Glutamatergic neuron (in vitro differentiated cells): ENCODE measurements around the gene SLC29A3. TPM values are rescaled to one million over a fixed set of nuclear protein-coding genes. Genes with fewer than 3 reads are reported as not detected.

ENCODE experiments used
- DNase-seq: peaks from one replicate; pipeline ENCODE4 v3.0.0; 2022
- H3K27ac Mint-ChIP-seq: one replicate; pipeline ENCODE4 v1.8.0; 2020; ENCODE audit warnings: mild to moderate bottlenecking, mixed read lengths, inconsistent platforms; ENCODE audit not compliant: unreplicated experiment
- H3K27me3 Mint-ChIP-seq: one replicate; pipeline ENCODE4 v1.8.0; 2020; ENCODE audit warnings: mild to moderate bottlenecking, moderate library complexity, mixed read lengths, inconsistent platforms; ENCODE audit not compliant: unreplicated experiment
- H3K36me3 Mint-ChIP-seq: one replicate; pipeline ENCODE4 v1.8.0; 2020; ENCODE audit warnings: mild to moderate bottlenecking, mixed read lengths, inconsistent platforms; ENCODE audit not compliant: unreplicated experiment
- H3K4me1 Mint-ChIP-seq: one replicate; pipeline ENCODE4 v1.8.0; 2020; ENCODE audit warnings: mild to moderate bottlenecking, low read depth, mixed read lengths, inconsistent platforms; ENCODE audit not compliant: unreplicated experiment
- H3K4me3 Mint-ChIP-seq: one replicate; pipeline ENCODE4 v1.8.0; 2020; ENCODE audit warnings: mild to moderate bottlenecking, mixed read lengths, inconsistent platforms; ENCODE audit not compliant: unreplicated experiment
- H3K9me3 Mint-ChIP-seq: one replicate; pipeline ENCODE4 v1.8.0; 2020; ENCODE audit warnings: mild to moderate bottlenecking, moderate library complexity, mixed read lengths, inconsistent platforms; ENCODE audit not compliant: unreplicated experiment
- total RNA-seq: library from RNA; stranded (reverse); fragmentation: NEBNext Ultra II Directional; extraction: Animal tissue kit (Norgen Biotek cat#: 25700); gene quantifications from one replicate; pipeline ENCODE4 v1.2.1, GENCODE V29; 2021; ENCODE audit not compliant: unreplicated experiment
- TF ChIP-seq, protein P1 (sequence below): fragments of 200-600 bp; sonication (generic); IDR thresholded peaks from one replicate; pipeline ENCODE4 v1.5.0; 2021; ENCODE audit not compliant: partially characterized antibody, unreplicated experiment

Gene SLC29A3
- total RNA-seq, 1 donor from 2014 or later: 7.8 TPM

DNA sequence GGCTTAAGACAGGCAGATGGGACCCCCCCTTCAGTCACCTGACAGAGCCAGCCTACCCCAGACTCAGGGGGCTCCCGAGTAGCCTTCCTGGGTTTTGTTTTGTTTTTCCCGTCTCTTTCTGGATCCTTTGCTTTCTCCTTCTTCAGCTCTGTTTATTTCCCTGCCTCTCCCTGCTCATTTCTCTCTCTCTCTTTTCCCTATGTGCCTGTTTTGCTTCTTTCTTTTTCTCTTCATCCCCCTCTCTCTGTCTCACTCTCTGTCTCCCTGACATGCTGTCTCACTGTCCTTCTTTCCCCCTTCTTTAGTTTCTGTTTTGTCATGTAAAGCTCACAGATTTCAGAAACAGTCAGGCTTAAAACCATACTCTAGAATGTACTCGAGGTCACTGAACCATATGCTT lies 38.2 kb upstream of the SLC29A3 start:
- H3K9me3 Mint-ChIP-seq: peaks cover 6% of the 10 kb centered on the region
- H3K27ac Mint-ChIP-seq: no peak overlapping the region
- peaks cover 14% of the 10 kb centered on the region for H3K27me3 Mint-ChIP-seq
- TF ChIP-seq, protein P1, sequence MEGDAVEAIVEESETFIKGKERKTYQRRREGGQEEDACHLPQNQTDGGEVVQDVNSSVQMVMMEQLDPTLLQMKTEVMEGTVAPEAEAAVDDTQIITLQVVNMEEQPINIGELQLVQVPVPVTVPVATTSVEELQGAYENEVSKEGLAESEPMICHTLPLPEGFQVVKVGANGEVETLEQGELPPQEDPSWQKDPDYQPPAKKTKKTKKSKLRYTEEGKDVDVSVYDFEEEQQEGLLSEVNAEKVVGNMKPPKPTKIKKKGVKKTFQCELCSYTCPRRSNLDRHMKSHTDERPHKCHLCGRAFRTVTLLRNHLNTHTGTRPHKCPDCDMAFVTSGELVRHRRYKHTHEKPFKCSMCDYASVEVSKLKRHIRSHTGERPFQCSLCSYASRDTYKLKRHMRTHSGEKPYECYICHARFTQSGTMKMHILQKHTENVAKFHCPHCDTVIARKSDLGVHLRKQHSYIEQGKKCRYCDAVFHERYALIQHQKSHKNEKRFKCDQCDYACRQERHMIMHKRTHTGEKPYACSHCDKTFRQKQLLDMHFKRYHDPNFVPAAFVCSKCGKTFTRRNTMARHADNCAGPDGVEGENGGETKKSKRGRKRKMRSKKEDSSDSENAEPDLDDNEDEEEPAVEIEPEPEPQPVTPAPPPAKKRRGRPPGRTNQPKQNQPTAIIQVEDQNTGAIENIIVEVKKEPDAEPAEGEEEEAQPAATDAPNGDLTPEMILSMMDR: no peak
- no peaks in the 10 kb centered on the region for H3K36me3 Mint-ChIP-seq
- H3K4me3 Mint-ChIP-seq: no peak overlapping the region
- no peak for DNase-seq
- peaks cover 10% of the 10 kb centered on the region for H3K4me1 Mint-ChIP-seq

DNA sequence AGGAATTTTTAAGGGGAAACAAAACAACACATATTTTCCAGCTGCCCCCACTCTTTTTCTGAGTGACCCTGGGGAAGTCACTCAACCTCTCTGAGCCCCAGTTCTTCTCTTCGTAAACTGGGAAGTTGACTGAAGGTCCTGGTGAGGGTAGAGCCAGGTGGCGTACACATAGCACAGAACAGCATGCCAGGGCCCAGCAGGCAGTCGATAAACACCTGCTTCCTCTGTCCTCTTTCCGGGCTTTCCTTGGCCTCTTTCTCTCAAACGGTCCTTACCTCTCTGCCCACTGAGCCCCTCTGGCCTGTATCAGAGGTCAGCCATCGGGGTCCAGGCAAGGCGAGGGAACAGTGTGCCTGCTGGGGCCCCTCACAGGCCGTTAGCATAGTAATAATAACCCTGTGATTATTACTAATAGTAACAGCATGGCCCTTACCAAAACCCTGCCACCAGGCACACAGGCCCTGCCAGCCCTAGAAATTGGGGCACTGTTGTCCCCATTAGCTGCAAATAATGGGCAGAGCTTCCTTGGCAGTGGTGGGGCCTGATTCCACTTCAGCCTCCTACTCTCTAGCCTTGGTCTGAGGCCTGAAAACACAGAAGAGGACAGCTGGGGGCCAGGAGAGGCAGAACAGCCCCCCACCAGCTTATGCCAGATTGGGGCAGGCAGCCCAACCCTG lies 37.3 kb upstream of the SLC29A3 start:
- TF ChIP-seq, protein P1: no peak
- Mint-ChIP-seq H3K9me3 (peaks cover 7% of the 10 kb centered on the region), H3K4me1 (peaks cover 10% of the 10 kb centered on the region), H3K36me3 (no peaks in the 10 kb centered on the region), H3K27ac (no peak overlapping the region), H3K4me3 (no peak overlapping the region), H3K27me3 (peaks cover 14% of the 10 kb centered on the region)
- no peak for DNase-seq

DNA sequence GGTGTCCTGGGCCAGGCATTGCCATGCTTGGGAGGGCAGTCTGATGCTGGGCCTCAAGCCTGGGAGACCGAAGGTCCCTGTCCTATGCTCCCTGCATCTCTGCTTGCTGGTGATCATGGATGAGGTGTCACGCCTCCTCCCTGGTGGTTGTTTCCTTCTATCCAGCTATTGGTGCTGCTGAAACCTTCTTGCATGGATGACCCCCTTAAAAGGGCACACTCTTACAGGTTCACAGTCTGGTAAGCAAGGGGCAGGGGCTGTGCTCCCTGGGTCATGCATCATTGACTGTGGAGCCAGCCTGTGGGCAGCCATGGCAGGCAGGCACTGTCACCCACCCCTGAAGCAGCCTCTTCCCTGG lies 36.8 kb upstream of the SLC29A3 start:
- H3K27ac Mint-ChIP-seq: no peak overlapping the region
- DNase-seq: no peak
- H3K4me1 Mint-ChIP-seq: peaks cover 10% of the 10 kb centered on the region
- H3K36me3 Mint-ChIP-seq: no peaks in the 10 kb centered on the region
- peaks cover 7% of the 10 kb centered on the region for H3K9me3 Mint-ChIP-seq
- no peak overlapping the region for H3K4me3 Mint-ChIP-seq
- H3K27me3 Mint-ChIP-seq: peaks cover 14% of the 10 kb centered on the region
- TF ChIP-seq, protein P1: no peak

DNA sequence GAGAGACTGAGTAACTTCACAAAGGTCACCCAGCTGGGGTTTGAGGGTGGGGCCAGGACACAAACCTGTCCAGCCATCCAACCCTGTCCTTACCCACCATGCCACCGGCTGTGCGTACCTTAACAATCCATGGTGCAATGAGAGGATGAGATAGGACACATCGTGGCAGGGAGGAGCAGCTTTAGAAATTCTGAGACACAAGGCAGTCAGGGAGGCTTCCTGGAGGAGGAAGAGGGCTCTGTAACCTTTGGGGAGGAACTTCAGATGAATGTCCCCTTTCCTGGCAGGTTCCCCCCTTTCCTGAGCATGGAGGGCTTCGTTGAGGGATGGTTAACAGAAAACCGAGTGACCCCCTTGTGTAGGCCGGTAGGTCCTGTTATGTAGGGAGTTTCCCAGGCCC lies 35.6 kb upstream of the SLC29A3 start:
- peaks cover 6% of the 10 kb centered on the region for H3K4me1 Mint-ChIP-seq
- H3K9me3 Mint-ChIP-seq: peaks cover 7% of the 10 kb centered on the region
- TF ChIP-seq, protein P1: no peak
- DNase-seq: no peak
- peaks cover 14% of the 10 kb centered on the region for H3K27me3 Mint-ChIP-seq
- H3K4me3 Mint-ChIP-seq: no peak overlapping the region
- H3K36me3 Mint-ChIP-seq: no peaks in the 10 kb centered on the region
- H3K27ac Mint-ChIP-seq: no peak overlapping the region

DNA sequence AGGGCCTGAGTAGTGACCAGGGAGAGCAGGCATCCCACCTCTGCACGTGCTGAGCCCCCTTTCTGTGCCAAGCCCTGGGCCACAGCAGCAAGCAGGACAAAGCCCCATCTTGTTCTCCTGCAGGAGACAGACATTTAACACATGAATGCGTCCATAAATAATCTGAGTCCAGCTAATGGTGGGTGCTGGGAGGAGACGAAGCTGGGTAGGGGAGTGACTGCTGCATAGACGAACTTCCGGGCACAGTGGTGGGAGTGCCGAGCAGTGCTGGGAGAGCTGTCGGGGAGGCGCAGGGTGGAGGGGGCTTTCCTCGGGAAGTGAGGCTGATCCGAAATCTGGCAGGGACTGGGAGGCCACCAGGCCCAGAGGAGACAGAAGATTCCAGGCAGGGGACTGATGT lies 35.2 kb upstream of the SLC29A3 start:
- Mint-ChIP-seq H3K27me3 (peaks cover 14% of the 10 kb centered on the region), H3K9me3 (peaks cover 7% of the 10 kb centered on the region), H3K4me3 (no peak overlapping the region), H3K36me3 (no peaks in the 10 kb centered on the region), H3K27ac (no peak overlapping the region), H3K4me1 (peaks cover 6% of the 10 kb centered on the region)
- TF ChIP-seq, protein P1: no peak
- DNase-seq: no peak
